Activated T-cell treated with anti-CD3 and anti-CD28 coated beads for 1 hour (primary cell): ENCODE results near the gene P2RX3.
"Not testable (repeated sequence)": the region's sequence is repeated elsewhere in the genome, so short reads cannot be mapped to it uniquely, and the experiment has no call there.

ENCODE experiments used
- DNase-seq: peaks from one replicate; pipeline ENCODE4 v3.0.0-alpha.2; 2020; ENCODE audit warnings: low read depth

The P2RX3 gene

GRCh38 chr11:57399972-57400578 lies 61.9 kb downstream of the P2RX3 start:
- no peak for DNase-seq

GRCh38 chr11:57402188-57403002 lies 64.2 kb downstream of the P2RX3 start:
- no peak for DNase-seq

GRCh38 chr11:57403003-57403801 lies 65.0 kb downstream of the P2RX3 start:
- not testable (repeated sequence) for DNase-seq

GRCh38 chr11:57403802-57404147 lies 65.6 kb downstream of the P2RX3 start:
- no peak for DNase-seq

- no peak for DNase-seq
These were observed 67.2 kb downstream of the P2RX3 start for GRCh38 chr11:57405271-57405860.

- no peak for DNase-seq
These were observed 68.3 kb downstream of the P2RX3 start for GRCh38 chr11:57406337-57406904.

GRCh38 chr11:57407010-57407920 lies 69.1 kb downstream of the P2RX3 start:
- no peak for DNase-seq

GRCh38 chr11:57407941-57408475 lies 69.9 kb downstream of the P2RX3 start:
- no peak for DNase-seq

GRCh38 chr11:57408771-57409170 lies 70.6 kb downstream of the P2RX3 start:
- DNase-seq, result no peak

- no peak for DNase-seq
These were observed 71.4 kb downstream of the P2RX3 start for GRCh38 chr11:57409321-57410100.

- no peak for DNase-seq
These were observed 72.1 kb downstream of the P2RX3 start for GRCh38 chr11:57410287-57410686.

- no peak for DNase-seq
These were observed 75.5 kb downstream of the P2RX3 start for GRCh38 chr11:57413681-57414080.

- no peak for DNase-seq
These were observed 76.6 kb downstream of the P2RX3 start for GRCh38 chr11:57414612-57415212.

- DNase-seq, result no peak
These were observed 78.3 kb downstream of the P2RX3 start for GRCh38 chr11:57416436-57416835.

- no peak for DNase-seq
These were observed 78.9 kb downstream of the P2RX3 start for GRCh38 chr11:57417056-57417455.

- no peak for DNase-seq
These were observed 80.0 kb downstream of the P2RX3 start for GRCh38 chr11:57418131-57418530.

- no peak for DNase-seq
These were observed 81.0 kb downstream of the P2RX3 start for GRCh38 chr11:57419146-57419545.

GRCh38 chr11:57421066-57421465 lies 82.9 kb downstream of the P2RX3 start:
- no peak for DNase-seq

GRCh38 chr11:57421805-57422204 lies 83.7 kb downstream of the P2RX3 start:
- no peak for DNase-seq
